GM18873 (cell line): ENCODE data around the gene SMOC2.

Experiments
- ATAC-seq: cut with Tn5 transposase; IDR thresholded peaks from one replicate; pipeline ENCODE4 v1.9.1; 2021; ENCODE audit warnings: mild to moderate bottlenecking, moderate library complexity, moderate number of reproducible peaks; ENCODE audit not compliant: unreplicated experiment, low FRiP score

The SMOC2 gene

DNA sequence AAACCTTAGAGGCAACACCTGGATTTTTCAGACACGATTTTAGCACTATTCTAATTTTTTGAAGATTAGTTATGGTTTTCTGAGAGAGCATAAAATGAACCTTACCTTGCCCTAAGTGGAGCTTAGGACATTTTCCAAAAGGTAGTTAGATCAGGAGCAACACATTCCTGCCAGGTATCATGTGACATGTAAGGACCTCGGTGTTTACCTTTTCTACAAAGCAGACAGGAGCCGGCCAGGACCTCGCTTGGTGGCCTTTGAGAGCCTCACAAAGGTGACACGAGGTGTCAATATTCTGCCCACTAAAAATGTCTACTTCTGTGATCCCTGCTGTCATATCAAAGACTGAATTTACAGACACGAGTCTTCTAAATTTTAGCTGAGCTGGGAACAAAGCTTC is 174.9 kb downstream of the SMOC2 start:
- no peak for ATAC-seq

GRCh38 chr6:168616816-168617765 is 176.1 kb downstream of the SMOC2 start:
- no peak for ATAC-seq

DNA sequence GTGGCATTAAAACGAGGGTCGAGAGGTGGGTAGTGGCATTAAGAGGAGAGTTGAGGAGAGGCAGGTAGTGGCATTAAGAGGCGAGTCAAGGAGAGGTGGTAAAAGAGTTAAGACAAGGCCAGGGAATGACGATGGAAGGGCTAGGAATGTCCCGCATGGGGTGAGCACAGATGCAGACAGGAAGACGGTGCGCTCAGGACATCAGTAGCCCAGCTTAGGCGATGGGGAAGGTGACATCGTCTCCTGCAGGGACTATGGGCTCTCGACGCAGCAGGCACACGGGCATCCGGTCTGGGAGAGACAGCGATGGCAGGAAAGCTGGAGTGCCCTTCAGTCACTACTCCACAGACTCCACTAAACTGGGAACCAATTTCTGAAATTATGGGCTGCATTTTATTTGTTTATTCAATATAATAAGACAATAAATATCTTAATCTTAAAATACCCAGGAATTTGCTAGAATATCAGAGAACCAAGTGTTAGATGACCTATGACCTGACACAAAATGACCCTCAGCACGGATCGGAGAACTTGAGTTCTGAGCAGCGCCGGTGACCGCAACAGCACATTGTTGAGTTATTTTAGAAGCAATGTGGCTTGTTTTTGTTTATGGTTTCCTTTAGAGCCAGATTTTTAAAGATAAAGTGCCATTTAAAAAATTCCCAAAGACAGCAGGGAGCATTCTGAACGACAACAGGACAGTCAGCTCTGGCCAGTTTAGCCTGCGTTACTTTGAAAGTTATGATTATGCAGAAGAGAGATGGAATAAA is 177.7 kb downstream of the SMOC2 start:
- ATAC-seq: no peak

GRCh38 chr6:168619560-168620314 is 178.8 kb downstream of the SMOC2 start:
- ATAC-seq: no peak

DNA sequence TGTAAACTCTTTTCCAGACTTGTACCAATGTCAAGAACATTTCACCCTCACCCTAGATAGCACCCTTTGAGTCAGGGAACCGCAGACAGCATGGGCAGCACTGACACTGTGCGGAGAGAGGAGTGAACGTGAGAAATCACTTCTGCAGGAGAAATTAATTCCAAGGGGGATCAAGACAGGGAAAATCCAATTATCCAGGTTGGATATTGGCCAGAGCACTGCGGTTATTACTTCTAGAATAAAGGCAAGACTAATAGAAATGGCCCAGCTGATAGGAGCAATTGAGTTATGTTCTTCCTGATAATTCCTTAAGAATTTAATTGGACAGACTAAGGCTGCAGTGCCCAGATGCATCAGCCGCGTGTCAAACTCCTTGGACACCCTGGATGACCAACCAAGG is 179.6 kb downstream of the SMOC2 start:
- no peak for ATAC-seq

- ATAC-seq: no peak
These were observed 182.8 kb downstream of the SMOC2 start for GRCh38 chr6:168623736-168624135.

DNA sequence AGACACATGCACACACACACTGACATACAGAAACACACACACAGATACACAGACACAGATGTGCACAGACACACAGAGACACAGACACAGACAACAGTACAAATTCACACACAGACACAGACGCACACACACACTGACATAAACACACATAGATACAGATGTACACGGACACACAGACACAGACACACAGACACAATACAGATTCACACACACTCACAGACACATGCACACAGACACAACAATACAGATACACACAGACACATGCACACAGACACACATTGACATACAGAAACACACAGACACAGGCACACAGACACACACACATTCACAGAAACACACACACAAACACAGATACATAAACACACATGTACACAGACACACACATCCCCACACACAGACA is 183.6 kb downstream of the SMOC2 start:
- no peak for ATAC-seq

- ATAC-seq: no peak
These were observed 184.0 kb downstream of the SMOC2 start for GRCh38 chr6:168624948-168625347.

GRCh38 chr6:168625602-168626001 is 184.6 kb downstream of the SMOC2 start:
- no peak for ATAC-seq

DNA sequence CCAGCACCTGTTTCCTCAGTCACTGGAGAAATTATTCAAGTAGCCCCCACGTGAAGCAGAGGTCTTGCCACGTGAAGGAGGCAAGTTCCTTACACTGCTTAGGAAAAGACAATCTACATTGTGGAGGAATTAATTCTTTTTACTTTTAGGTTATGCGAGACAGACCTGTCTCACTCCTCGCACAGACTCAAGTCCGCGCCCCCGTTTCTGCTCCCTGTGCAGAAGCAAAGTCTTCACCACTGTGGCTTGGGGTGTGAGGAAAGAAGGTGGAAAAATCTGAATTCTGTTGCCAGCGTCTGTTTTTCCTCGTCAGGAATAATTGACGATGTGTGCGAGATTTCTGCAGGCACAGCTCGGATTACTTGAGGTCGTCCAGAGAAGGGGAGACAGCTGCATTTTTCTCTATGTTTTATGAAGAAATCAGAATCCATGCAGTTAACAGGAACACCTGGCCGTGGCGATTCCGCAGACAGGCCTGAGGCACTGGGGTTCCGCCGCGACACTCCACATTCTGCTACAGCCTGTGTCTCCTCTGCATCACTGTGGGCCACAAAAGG is 185.1 kb downstream of the SMOC2 start:
- no peak for ATAC-seq

DNA sequence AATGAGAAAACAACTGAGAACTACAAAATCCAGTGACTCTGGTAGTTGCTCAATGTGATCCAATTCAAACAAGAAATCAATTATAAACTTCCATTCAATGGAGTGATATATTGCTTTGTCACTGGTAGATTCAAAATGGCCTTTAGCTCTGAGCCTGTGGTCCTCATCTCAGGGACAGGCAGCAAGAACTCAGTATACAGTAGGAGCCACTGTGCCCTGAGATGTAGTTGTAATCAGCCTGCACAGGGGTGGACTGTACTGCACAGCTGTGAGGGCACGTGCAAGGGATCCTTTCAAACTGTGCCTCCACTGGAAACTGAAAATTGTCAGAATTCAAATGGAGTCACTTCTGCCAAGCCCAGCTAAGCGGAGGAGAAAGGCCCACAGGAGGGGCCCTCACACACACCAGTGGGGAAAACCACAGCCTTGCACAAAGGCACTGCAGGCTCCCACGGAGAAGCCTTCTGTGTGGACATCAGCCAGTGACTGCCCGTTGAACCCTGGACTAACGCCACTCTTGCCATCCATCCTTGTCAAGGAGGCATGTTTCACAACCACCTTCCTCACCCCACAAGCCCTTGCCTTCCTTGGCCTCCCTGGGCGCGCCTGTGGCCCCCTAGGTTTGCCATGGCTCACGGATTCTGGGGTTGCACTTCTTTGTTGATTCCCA is 186.7 kb downstream of the SMOC2 start:
- ATAC-seq: no peak

DNA sequence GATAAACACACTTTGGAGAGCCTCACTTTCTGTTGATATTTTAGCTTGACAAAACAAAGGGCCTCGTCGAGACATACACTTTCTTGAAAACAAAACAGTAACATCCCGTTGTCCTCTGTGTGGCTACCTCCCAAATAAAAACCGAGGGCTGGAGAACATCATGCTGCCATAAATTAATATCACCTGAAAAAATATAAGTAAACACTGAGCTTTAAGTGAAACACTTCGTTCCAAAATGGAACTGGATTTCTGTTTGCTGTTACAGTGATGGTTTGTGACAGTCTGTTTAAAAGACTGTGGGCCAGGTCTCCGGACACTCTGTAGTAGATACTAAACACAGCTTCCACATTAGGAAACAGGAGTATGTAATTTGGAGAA is 187.2 kb downstream of the SMOC2 start:
- ATAC-seq: no peak

GRCh38 chr6:168628732-168629245 is 187.8 kb downstream of the SMOC2 start:
- ATAC-seq: no peak

DNA sequence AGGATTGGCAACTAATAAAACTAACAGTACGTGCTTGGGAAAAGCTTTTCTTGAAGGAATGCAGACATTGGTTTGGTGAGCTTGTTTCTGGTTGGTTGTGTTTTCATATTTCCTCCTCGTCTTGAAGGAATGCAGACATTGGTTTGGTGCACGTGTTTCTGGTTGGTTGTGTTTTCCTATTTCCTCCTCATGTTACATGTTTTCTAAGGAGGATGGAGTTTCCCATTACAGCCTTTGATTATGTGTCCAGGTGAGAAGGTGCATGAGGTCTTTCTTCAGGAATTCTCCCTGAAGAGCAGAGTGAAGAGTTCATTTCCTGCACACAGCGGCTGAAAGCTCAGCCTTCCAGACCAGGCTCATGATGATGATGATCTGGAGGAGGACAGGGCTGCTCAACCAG is 190.6 kb downstream of the SMOC2 start:
- no peak for ATAC-seq

- ATAC-seq: no peak
These were observed 191.7 kb downstream of the SMOC2 start for GRCh38 chr6:168632694-168633093.

DNA sequence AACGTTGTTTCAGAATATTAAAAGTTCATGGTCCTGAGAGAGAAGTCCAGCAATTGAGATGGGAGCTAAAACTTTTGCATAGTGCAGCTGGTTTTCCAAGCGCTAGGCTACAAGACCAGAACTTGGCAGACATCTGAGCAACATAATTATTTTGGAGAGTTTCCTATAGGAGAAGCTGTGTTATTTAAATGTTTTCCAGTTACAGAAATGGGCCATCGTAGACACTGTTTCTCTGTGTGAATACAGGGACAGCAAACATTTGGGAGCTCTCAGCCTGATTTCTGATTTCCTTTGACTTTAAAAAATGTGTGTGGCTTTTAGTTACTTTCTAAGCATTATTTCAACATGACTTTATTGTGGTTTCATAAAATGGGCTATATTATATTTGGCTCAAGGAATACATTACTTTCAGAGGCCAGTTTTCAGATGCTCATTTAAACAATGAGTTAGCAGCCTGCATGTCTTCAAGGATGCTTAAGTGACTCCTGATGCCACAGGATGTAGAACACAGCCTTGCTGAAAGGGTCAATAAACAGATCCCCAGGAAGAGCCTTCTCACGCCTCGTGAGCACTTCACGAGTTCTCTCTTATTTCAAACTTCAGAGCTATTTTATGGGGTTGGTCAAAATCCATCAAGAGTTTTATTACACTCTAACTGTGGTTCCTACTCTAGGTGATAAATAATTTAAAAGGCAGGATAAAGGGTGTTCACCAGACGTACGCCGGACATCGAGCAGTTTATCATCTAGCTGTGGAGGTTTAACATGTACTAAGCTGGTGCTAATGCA is 193.8 kb downstream of the SMOC2 start:
- ATAC-seq: no peak

- ATAC-seq: no peak
These were observed 195.4 kb downstream of the SMOC2 start for GRCh38 chr6:168636147-168637004.

- ATAC-seq: no peak
These were observed 196.8 kb downstream of the SMOC2 start for GRCh38 chr6:168637834-168638233.
